ENCODE results near the gene VAX1.

The VAX1 gene

DNA sequence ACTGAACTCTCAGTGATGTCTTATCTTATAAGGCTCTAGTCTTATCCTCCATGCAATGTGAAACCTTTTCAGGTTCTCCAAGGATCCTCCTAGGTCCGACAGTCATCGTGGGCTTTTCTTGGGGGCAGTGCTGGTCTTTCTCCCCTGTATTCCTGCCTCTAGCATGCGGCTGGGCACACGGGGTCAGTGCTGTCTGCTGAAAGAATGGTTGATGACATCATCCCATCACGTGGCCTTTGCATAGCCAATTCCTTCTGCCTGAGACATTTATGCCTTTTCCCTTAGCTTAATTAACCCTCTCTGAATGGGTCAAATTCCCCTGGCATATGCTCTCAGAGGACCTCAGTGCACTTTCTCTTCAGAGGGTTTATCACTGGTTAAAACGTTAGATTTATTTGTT, 32.2 kb upstream of the VAX1 start:
- no peak for TF ChIP-seq GLIS3 (CRISPR knock-in tag; IDR thresholded peaks at IDR 0.05)
- no peak for TF ChIP-seq ZFP30 (CRISPR knock-in tag; IDR thresholded peaks at IDR 0.05)
- TF ChIP-seq ZFP3 (CRISPR knock-in tag; IDR thresholded peaks at IDR 0.05), result no peak
- no peak for TF ChIP-seq BACH2 (CRISPR knock-in tag; IDR thresholded peaks at IDR 0.05; ENCODE audit: borderline replicate concordance)
- TF ChIP-seq PPARA (CRISPR knock-in tag; IDR thresholded peaks at IDR 0.05; ENCODE audit: borderline replicate concordance), result no peak
- TF ChIP-seq ZNF70 (CRISPR knock-in tag; IDR thresholded peaks at IDR 0.05), result no peak
- TF ChIP-seq RARB (CRISPR knock-in tag; IDR thresholded peaks at IDR 0.05), result no peak
- TF ChIP-seq, protein P1, sequence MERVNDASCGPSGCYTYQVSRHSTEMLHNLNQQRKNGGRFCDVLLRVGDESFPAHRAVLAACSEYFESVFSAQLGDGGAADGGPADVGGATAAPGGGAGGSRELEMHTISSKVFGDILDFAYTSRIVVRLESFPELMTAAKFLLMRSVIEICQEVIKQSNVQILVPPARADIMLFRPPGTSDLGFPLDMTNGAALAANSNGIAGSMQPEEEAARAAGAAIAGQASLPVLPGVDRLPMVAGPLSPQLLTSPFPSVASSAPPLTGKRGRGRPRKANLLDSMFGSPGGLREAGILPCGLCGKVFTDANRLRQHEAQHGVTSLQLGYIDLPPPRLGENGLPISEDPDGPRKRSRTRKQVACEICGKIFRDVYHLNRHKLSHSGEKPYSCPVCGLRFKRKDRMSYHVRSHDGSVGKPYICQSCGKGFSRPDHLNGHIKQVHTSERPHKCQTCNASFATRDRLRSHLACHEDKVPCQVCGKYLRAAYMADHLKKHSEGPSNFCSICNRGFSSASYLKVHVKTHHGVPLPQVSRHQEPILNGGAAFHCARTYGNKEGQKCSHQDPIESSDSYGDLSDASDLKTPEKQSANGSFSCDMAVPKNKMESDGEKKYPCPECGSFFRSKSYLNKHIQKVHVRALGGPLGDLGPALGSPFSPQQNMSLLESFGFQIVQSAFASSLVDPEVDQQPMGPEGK (CRISPR knock-in tag; IDR thresholded peaks at IDR 0.05; ENCODE audit: borderline replicate concordance), result no peak
- no peak for ATAC-seq

DNA sequence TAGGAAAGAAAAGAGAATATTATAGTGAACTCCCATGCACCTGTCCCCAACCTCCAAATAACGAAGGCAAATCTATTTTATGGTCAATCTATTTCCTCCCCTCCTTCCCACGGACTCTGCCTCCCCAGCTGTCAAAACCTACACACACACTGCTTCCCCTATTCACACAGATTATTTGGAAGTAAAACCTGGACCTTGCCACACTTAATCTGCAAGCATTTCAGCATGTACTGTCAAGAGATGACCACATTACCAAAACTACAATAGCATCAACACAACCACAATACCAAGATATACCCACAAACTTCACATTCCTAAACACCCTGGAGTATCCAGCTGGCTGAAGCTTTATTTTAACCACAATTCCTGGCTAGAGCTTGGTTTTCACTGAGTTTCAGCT, 31.4 kb upstream of the VAX1 start:
- no peak for ATAC-seq
- no peak for TF ChIP-seq ZNF8 (CRISPR knock-in tag; IDR thresholded peaks at IDR 0.05)
- no peak for TF ChIP-seq ZC3H10 (CRISPR knock-in tag; IDR thresholded peaks at IDR 0.05)
- no peak for TF ChIP-seq SNAI2 (CRISPR knock-in tag; IDR thresholded peaks at IDR 0.05)
- no peak for TF ChIP-seq ESRRG (CRISPR knock-in tag; IDR thresholded peaks at IDR 0.05)
- no peak for TF ChIP-seq BACH2 (CRISPR knock-in tag; IDR thresholded peaks at IDR 0.05; ENCODE audit: borderline replicate concordance)

DNA sequence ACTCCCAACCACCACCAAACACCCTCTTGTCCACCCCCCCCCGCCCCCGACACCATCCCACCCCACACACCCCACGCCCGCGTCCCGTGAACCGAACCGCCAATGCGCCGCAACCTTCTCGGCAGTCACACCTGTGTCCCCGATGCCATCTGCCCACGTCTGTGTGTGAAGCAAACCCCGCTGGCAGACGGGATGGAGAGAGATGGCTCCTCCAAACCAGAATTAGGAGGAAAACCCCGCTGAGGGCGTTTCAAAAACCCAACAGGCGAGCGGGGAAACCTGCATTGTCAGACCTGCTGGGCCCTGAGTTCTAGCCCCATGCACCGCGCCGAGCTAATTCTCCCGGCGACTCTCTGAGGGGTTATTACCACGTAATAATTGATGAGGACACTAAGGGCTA, 30.7 kb upstream of the VAX1 start:
- ATAC-seq, result no peak
- TF ChIP-seq ZNF70 (CRISPR knock-in tag; IDR thresholded peaks at IDR 0.05), result no peak
- no peak for TF ChIP-seq TOX (CRISPR knock-in tag; IDR thresholded peaks at IDR 0.05; ENCODE audit: borderline replicate concordance)

DNA sequence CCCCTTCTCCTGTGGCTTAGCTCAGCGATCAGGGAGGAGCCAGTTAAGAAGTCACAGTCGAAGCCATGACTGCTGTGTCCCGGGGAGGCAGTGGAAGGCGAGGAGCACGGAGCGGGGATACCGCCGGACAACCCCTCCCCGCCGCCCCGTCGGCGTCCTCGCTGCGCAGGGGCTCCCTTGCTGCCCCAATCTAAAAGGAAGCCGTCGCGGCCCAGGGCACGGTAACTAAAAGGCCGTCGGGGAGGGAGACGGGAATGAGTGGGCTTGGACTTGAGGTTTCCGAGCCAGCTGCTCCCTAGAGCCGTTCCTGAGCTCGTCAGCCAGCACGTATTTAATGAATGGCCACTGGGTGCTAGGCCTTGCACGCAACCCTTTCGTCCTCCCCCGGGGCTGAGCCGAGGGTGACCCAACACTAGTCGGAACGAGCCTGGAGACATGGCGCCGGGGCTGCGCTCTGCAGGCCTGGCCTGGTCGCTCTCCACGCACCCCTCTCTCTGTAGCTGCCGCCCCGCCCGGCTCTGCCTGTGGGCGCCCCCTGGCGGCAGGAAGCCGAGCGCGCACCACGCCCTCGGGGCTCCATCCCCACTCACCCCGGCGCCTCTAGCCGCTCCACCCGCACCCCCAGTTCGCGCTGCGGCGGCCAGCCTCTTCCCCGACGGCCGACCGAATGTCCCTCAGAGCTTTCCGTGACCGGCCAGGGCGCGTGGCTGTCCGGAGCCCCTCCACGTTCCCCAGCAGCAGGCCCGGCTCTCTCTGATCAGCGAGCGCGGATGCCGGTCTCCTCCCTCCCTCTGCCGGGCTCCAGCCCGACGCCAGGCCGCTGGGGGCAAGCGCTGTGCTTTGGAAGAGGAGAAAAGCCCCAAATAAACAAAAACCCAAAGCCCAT, 30.0 kb upstream of the VAX1 start:
- peak; percentile 92 for ATAC-seq
- TF ChIP-seq ZFP3 (CRISPR knock-in tag; IDR thresholded peaks at IDR 0.05), result no peak
- TF ChIP-seq ZNF565 (CRISPR knock-in tag; conservative IDR thresholded peaks at IDR 0.05; ENCODE audit: low read depth), result no peak
- TF ChIP-seq SNAI2 (CRISPR knock-in tag; IDR thresholded peaks at IDR 0.05), result no peak
- TF ChIP-seq ZFP30 (CRISPR knock-in tag; IDR thresholded peaks at IDR 0.05), result no peak
- TF ChIP-seq, protein P1 (CRISPR knock-in tag; IDR thresholded peaks at IDR 0.05; ENCODE audit: borderline replicate concordance), result no peak
- no peak for TF ChIP-seq ISL1 (CRISPR knock-in tag; IDR thresholded peaks at IDR 0.05)
- no peak for TF ChIP-seq GLIS3 (CRISPR knock-in tag; IDR thresholded peaks at IDR 0.05)

DNA sequence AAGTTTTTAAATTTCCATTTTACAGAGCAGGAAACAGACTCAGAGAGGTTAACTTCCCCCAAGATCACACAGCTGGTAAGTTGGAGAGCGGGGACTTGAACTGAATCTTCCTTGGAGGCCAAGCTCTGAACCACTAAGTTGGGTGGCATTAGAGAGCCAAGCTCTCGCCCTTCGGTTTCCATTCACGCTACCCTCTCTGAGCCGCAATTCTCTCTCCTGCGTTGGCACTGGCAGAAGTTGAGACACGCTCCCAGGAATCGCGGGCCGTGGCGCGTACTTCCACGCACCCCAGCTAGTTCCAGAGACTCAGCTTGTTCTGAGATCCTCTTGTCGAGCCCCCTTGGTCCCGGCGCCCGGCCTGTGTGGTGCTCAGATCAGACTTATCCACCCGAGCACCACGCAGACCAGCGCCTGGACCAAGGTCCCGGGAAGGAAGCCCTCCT, 29.3 kb upstream of the VAX1 start:
- ATAC-seq, result peak; percentile 1; the same call in 2 of the 3 replicates
- TF ChIP-seq CSDC2 (CRISPR knock-in tag; IDR thresholded peaks at IDR 0.05) (no peak), BACH2 (CRISPR knock-in tag; IDR thresholded peaks at IDR 0.05; ENCODE audit: borderline replicate concordance) (no peak), ZFP30 (CRISPR knock-in tag; IDR thresholded peaks at IDR 0.05) (no peak), ZNF565 (CRISPR knock-in tag; conservative IDR thresholded peaks at IDR 0.05; ENCODE audit: low read depth) (no peak), ZFP3 (CRISPR knock-in tag; IDR thresholded peaks at IDR 0.05) (no peak), ARNTL (CRISPR knock-in tag; IDR thresholded peaks at IDR 0.05; ENCODE audit: borderline replicate concordance, low read depth) (no peak), ISL1 (CRISPR knock-in tag; IDR thresholded peaks at IDR 0.05) (no peak), ZNF8 (CRISPR knock-in tag; IDR thresholded peaks at IDR 0.05) (no peak), TOX (CRISPR knock-in tag; IDR thresholded peaks at IDR 0.05; ENCODE audit: borderline replicate concordance) (no peak), ZNF70 (CRISPR knock-in tag; IDR thresholded peaks at IDR 0.05) (no peak), ESRRG (CRISPR knock-in tag; IDR thresholded peaks at IDR 0.05) (no peak), ZC3H10 (CRISPR knock-in tag; IDR thresholded peaks at IDR 0.05) (no peak), PPARA (CRISPR knock-in tag; IDR thresholded peaks at IDR 0.05; ENCODE audit: borderline replicate concordance) (no peak), TCF4 (CRISPR knock-in tag; IDR thresholded peaks at IDR 0.05; ENCODE audit: borderline replicate concordance) (no peak), RARB (CRISPR knock-in tag; IDR thresholded peaks at IDR 0.05) (no peak)
- TF ChIP-seq, protein P2, sequence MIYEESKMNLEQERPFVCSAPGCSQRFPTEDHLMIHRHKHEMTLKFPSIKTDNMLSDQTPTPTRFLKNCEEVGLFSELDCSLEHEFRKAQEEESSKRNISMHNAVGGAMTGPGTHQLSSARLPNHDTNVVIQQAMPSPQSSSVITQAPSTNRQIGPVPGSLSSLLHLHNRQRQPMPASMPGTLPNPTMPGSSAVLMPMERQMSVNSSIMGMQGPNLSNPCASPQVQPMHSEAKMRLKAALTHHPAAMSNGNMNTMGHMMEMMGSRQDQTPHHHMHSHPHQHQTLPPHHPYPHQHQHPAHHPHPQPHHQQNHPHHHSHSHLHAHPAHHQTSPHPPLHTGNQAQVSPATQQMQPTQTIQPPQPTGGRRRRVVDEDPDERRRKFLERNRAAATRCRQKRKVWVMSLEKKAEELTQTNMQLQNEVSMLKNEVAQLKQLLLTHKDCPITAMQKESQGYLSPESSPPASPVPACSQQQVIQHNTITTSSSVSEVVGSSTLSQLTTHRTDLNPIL (CRISPR knock-in tag; IDR thresholded peaks at IDR 0.05; ENCODE audit: low read depth), result no peak
- TF ChIP-seq, protein P3, sequence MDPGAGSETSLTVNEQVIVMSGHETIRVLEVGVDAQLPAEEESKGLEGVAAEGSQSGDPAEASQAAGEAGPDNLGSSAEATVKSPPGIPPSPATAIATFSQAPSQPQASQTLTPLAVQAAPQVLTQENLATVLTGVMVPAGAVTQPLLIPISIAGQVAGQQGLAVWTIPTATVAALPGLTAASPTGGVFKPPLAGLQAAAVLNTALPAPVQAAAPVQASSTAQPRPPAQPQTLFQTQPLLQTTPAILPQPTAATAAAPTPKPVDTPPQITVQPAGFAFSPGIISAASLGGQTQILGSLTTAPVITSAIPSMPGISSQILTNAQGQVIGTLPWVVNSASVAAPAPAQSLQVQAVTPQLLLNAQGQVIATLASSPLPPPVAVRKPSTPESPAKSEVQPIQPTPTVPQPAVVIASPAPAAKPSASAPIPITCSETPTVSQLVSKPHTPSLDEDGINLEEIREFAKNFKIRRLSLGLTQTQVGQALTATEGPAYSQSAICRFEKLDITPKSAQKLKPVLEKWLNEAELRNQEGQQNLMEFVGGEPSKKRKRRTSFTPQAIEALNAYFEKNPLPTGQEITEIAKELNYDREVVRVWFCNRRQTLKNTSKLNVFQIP (CRISPR knock-in tag; IDR thresholded peaks at IDR 0.05; ENCODE audit: borderline replicate concordance, low read depth), result no peak
